ENCODE measurements around the gene ZMYND8. TPM values are rescaled to one million over a fixed set of nuclear protein-coding genes. Genes with fewer than 3 reads are reported as not detected.
"Not testable (repeated sequence)": the region's sequence is repeated elsewhere in the genome, so short reads cannot be mapped to it uniquely, and the experiment has no call there.

The ZMYND8 gene
- total RNA-seq, 4 donors from 2014 or later: 32.2 to 78.9 (median 54.4) TPM

GRCh38 chr20:47373206-47373733 is 16.8 kb upstream of the ZMYND8 start:
- Histone ChIP-seq H3K27me3 (no peaks in the 10 kb centered on the region), H3K4me1 (peaks cover 0 to 10% (median 0%) of the 10 kb centered on the region in 3 donors), H3K27ac (peak overlapping the region in 3 of 4 donors; percentile 36 to 63 (median 52)), H3K36me3 (no peaks in the 10 kb centered on the region), H3K9me3 (no peaks in the 10 kb centered on the region), H3K4me3 (no peak overlapping the region)
- ATAC-seq: no peak
- WGBS, 2 donors (ENCODE audit: low coverage in 1 of 2): 90 to 100% methylated on average over 1 to 2 of the region's 2 CpGs
- no peak for TF ChIP-seq EP300 (IDR thresholded peaks at IDR 0.05)
- no peak for TF ChIP-seq CTCF (IDR thresholded peaks at IDR 0.05)
- TF ChIP-seq POLR2A (IDR thresholded peaks at IDR 0.05): no peak
- TF ChIP-seq POLR2AphosphoS5 (IDR thresholded peaks at IDR 0.05): no peak

GRCh38 chr20:47370850-47371782 is 14.6 kb upstream of the ZMYND8 start:
- H3K27me3 ChIP-seq: no peaks in the 10 kb centered on the region
- H3K36me3 ChIP-seq: no peaks in the 10 kb centered on the region
- no peak for ATAC-seq
- H3K9me3 ChIP-seq: no peaks in the 10 kb centered on the region
- H3K4me3 ChIP-seq: no peak overlapping the region
- TF ChIP-seq EP300 (IDR thresholded peaks at IDR 0.05): no peak
- no peak for TF ChIP-seq CTCF (IDR thresholded peaks at IDR 0.05)
- no peak for TF ChIP-seq POLR2A (IDR thresholded peaks at IDR 0.05)
- TF ChIP-seq POLR2AphosphoS5 (IDR thresholded peaks at IDR 0.05): no peak
- no peak overlapping the region for H3K27ac ChIP-seq
- WGBS, 2 donors (ENCODE audit: low coverage in 1 of 2): 89 to 94% methylated on average over 3 to 6 of the region's 15 CpGs
- peaks cover 0 to 10% (median 0%) of the 10 kb centered on the region in 3 donors for H3K4me1 ChIP-seq

- H3K27me3 ChIP-seq: no peaks in the 10 kb centered on the region
- no peak overlapping the region for H3K27ac ChIP-seq
- H3K36me3 ChIP-seq: no peaks in the 10 kb centered on the region
- H3K9me3 ChIP-seq: no peaks in the 10 kb centered on the region
- no peak for ATAC-seq
- no peak overlapping the region for H3K4me3 ChIP-seq
- WGBS, 2 donors (ENCODE audit: low coverage in 1 of 2): 97 to 100% methylated on average over 1 to 6 of the region's 10 CpGs
- TF ChIP-seq EP300 (IDR thresholded peaks at IDR 0.05) (no peak), CTCF (IDR thresholded peaks at IDR 0.05) (no peak), POLR2A (IDR thresholded peaks at IDR 0.05) (no peak), POLR2AphosphoS5 (IDR thresholded peaks at IDR 0.05) (no peak)
- peaks cover 0 to 10% (median 0%) of the 10 kb centered on the region in 3 donors for H3K4me1 ChIP-seq
Observed at GRCh38 chr20:47370214-47370613, 13.7 kb upstream of the ZMYND8 start.

- Histone ChIP-seq H3K27me3 (no peaks in the 10 kb centered on the region), H3K4me3 (no peak overlapping the region), H3K9me3 (no peaks in the 10 kb centered on the region), H3K36me3 (no peaks in the 10 kb centered on the region), H3K27ac (no peak overlapping the region), H3K4me1 (peaks cover 0 to 10% (median 0%) of the 10 kb centered on the region in 3 donors)
- WGBS, 2 donors (ENCODE audit: low coverage in 1 of 2): 89 to 91% methylated on average over 6 to 7 of the region's 7 CpGs
- no peak for ATAC-seq
- TF ChIP-seq POLR2A (IDR thresholded peaks at IDR 0.05) (no peak), CTCF (IDR thresholded peaks at IDR 0.05) (no peak), EP300 (IDR thresholded peaks at IDR 0.05) (no peak), POLR2AphosphoS5 (IDR thresholded peaks at IDR 0.05) (no peak)
Observed at GRCh38 chr20:47368301-47368700, 11.8 kb upstream of the ZMYND8 start.

- H3K9me3 ChIP-seq, ATAC-seq, H3K36me3 ChIP-seq, H3K4me3 ChIP-seq, H3K27me3 ChIP-seq, H3K27ac ChIP-seq: not testable (repeated sequence)
- whole genome bisulfite sequencing, 2 donors (ENCODE audit: low coverage in 1 of 2): 87 to 89% methylated on average over 7 of the region's 11 CpGs
- H3K4me1 ChIP-seq: peaks cover 1 to 16% (median 6%) of the 10 kb centered on the region in 3 donors
Observed at GRCh38 chr20:47366301-47366700, 9.8 kb upstream of the ZMYND8 start.
